Endodermal cell (in vitro differentiated cells): ENCODE measurements around the gene TTC9C. TPM values are rescaled to one million over a fixed set of nuclear protein-coding genes. Genes with fewer than 3 reads are reported as not detected.

Experiments used
- DNase-seq: peaks from one replicate; pipeline ENCODE4 v3.0.0-alpha.2; 2017
- H3K27ac ChIP-seq: 2 replicates; pipeline ENCODE4 v1.5.1; 2013; ENCODE audit warnings: mild to moderate bottlenecking, low read depth, low read length, moderate library complexity
- H3K27me3 ChIP-seq: 2 replicates; pipeline ENCODE4 v1.6.1; 2013; ENCODE audit warnings: mild to moderate bottlenecking, low read length, moderate library complexity; ENCODE audit not compliant: insufficient read depth, control insufficient read depth, poor library complexity, severe bottlenecking
- H3K36me3 ChIP-seq: 2 replicates; pipeline ENCODE4 v1.7.0; 2013; ENCODE audit warnings: mild to moderate bottlenecking, low read length, moderate library complexity; ENCODE audit not compliant: control insufficient read depth, insufficient read depth
- H3K4me1 ChIP-seq: one replicate; pipeline ENCODE4 v1.7.0; 2013; ENCODE audit warnings: low read length; ENCODE audit not compliant: control insufficient read depth, insufficient read depth
- H3K4me3 ChIP-seq: 2 replicates; pipeline ENCODE4 v1.5.1; 2013; ENCODE audit warnings: mild to moderate bottlenecking, low read length, moderate library complexity
- H3K9ac ChIP-seq: 2 replicates; pipeline ENCODE4 v1.6.1; 2013; ENCODE audit warnings: mild to moderate bottlenecking, low read length, moderate library complexity; ENCODE audit not compliant: poor library complexity, severe bottlenecking; ENCODE audit errors: extremely low read depth
- H3K9me3 ChIP-seq: 2 replicates; pipeline ENCODE4 v1.6.1; 2013; ENCODE audit warnings: mild to moderate bottlenecking, low read length, moderate library complexity; ENCODE audit not compliant: control insufficient read depth
- H3K27ac Mint-ChIP-seq: 2 replicates; pipeline ENCODE4 v1.8.0; 2020; ENCODE audit warnings: mixed read lengths
- H3K27me3 Mint-ChIP-seq: 2 replicates; pipeline ENCODE4 v1.8.0; 2021; ENCODE audit warnings: mild to moderate bottlenecking, mixed read lengths; ENCODE audit not compliant: insufficient read depth
- H3K36me3 Mint-ChIP-seq: 2 replicates; pipeline ENCODE4 v1.8.0; 2020; ENCODE audit warnings: low read depth, mixed read lengths
- H3K4me1 Mint-ChIP-seq: 2 replicates; pipeline ENCODE4 v1.8.0; 2020; ENCODE audit warnings: mixed read lengths
- H3K4me3 Mint-ChIP-seq: 2 replicates; pipeline ENCODE4 v1.8.0; 2020; ENCODE audit warnings: mild to moderate bottlenecking, moderate library complexity, mixed read lengths
- H3K9me3 Mint-ChIP-seq: 2 replicates; pipeline ENCODE4 v1.8.0; 2020; ENCODE audit warnings: mild to moderate bottlenecking, mixed read lengths
- WGBS, 2 experiments: methylation state at CpG; one replicate each; pipeline versions ENCODE4 v1.1.5 to v1.1.7; 2013; ENCODE audit warnings: missing lambda C conversion rate in 2 of 2, mixed read lengths in 1 of 2; ENCODE audit not compliant: insufficient coverage in 1 of 2, insufficient read length in 1 of 2; 5-methylcytosine and 5-hydroxymethylcytosine counted together
- total RNA-seq, 2 donors: library from RNA; stranded (reverse); fragmentation: NEBNext Ultra II Directional in 1 of 2; extraction: Animal tissue kit (Norgen Biotek cat#: 25700) in 1 of 2; gene quantifications; 2 replicates in 1 of 2; 3 replicates in 1 of 2; pipeline ENCODE4 v1.2.1, GENCODE V29; 2021
- TF ChIP-seq, protein P1 (sequence below): fragments of 200-600 bp; sonication (generic); conservative IDR thresholded peaks from 2 replicates; pipeline ENCODE4 v1.5.0; 2021; ENCODE audit warnings: antibody characterized with exemption, mild to moderate bottlenecking

The TTC9C gene
- total RNA-seq, 2 donors from 2014 or later = 40.0 to 55.4 TPM

DNA sequence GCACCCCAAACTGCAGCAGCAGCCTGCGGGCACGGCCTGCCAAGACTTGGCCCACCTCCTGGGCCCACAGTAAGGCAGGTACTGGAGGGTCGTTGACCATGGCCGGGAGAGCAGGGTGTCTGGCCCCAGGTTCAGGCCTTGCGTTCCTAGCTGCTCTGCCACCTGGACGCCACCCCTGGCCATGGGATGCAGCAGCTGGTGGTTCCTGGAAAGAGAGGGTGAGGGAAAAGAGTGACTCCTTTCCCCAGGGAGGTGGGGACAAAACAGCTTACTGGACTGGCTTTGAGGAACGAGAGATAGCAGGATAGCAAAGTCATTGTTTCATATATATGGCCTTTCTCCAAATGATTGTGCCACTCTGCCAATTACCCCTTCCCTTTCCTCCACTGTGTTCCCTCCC, 22.9 kb upstream of the TTC9C start:
- peak overlapping the region; percentile 95 for H3K27ac Mint-ChIP-seq
- H3K4me1 ChIP-seq = peaks cover 27% of the 10 kb centered on the region
- H3K27ac ChIP-seq = peak overlapping the region; percentile 87
- no peaks in the 10 kb centered on the region for H3K27me3 ChIP-seq
- H3K36me3 ChIP-seq = peaks cover 50% of the 10 kb centered on the region
- H3K9me3 ChIP-seq = no peaks in the 10 kb centered on the region
- no peaks in the 10 kb centered on the region for H3K27me3 Mint-ChIP-seq
- peak overlapping the region; percentile 97 for H3K4me3 ChIP-seq
- 73 to 77% methylated on average over 6 to 7 of the region's 7 CpGs for WGBS, 2 experiments
- DNase-seq = peak; percentile 61
- peaks cover 40% of the 10 kb centered on the region for H3K4me1 Mint-ChIP-seq
- peaks cover 30% of the 10 kb centered on the region for H3K36me3 Mint-ChIP-seq
- peak overlapping the region; percentile 96 for H3K9ac ChIP-seq
- TF ChIP-seq, protein P1, sequence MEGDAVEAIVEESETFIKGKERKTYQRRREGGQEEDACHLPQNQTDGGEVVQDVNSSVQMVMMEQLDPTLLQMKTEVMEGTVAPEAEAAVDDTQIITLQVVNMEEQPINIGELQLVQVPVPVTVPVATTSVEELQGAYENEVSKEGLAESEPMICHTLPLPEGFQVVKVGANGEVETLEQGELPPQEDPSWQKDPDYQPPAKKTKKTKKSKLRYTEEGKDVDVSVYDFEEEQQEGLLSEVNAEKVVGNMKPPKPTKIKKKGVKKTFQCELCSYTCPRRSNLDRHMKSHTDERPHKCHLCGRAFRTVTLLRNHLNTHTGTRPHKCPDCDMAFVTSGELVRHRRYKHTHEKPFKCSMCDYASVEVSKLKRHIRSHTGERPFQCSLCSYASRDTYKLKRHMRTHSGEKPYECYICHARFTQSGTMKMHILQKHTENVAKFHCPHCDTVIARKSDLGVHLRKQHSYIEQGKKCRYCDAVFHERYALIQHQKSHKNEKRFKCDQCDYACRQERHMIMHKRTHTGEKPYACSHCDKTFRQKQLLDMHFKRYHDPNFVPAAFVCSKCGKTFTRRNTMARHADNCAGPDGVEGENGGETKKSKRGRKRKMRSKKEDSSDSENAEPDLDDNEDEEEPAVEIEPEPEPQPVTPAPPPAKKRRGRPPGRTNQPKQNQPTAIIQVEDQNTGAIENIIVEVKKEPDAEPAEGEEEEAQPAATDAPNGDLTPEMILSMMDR = peak; percentile 22
- no peaks in the 10 kb centered on the region for H3K9me3 Mint-ChIP-seq
- H3K4me3 Mint-ChIP-seq = peak overlapping the region; percentile 83

DNA sequence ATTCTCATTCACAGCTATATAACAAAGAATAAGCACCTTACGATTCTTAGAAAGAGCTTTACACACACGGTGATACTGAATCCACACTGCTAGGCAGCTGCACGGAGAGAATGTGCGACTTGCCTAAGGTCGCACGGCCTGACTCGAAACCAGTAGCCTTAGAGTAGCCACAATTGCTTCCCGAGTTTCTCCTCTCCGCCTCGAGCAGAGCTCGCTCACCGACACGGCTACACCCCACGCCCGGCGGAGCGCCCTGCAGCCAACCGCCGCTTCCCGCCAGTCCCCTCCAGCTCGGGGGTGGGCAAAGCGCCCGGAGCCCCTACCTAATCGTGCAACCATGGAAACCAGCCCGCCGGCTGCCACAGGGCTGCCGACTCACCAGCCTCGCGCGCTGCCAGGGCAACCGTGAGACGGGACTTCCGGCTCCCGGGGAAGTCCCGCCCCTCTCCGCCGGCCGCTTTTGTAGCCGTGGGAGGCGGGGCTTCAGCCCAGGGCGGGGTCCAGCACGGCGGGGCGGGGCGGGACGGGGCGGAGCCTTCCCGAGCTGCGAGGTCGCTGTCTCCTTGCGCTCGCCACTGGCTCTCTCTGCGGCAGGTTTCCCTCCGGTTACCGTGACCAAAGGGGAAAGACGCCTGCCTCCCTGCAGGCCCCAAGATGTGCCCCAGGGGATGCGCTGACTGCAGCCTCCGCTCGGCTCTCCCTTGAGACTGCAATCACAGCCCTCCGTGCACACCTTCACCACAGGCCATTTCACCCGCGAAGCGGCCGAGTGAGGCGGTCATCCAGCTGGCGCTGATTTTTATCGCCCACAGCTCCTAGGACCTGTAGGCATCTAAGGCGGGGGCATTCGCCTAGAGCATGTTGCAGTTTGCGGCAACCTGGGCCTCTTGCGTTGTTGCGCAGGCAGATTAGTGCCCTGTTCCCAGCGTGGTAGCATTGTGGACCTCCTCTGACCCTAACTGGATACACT, 22.1 kb upstream of the TTC9C start:
- peak overlapping the region; percentile 87 for H3K27ac ChIP-seq
- H3K27ac Mint-ChIP-seq = peak overlapping the region; percentile 95
- peak overlapping the region; percentile 83 for H3K4me3 Mint-ChIP-seq
- H3K4me3 ChIP-seq = peak overlapping the region; percentile 97
- no peaks in the 10 kb centered on the region for H3K9me3 ChIP-seq
- peak overlapping the region; percentile 96 for H3K9ac ChIP-seq
- peaks cover 50% of the 10 kb centered on the region for H3K36me3 ChIP-seq
- peaks cover 30% of the 10 kb centered on the region for H3K36me3 Mint-ChIP-seq
- 2 to 3% methylated on average over 55 to 73 of the region's 73 CpGs for WGBS, 2 experiments
- no peaks in the 10 kb centered on the region for H3K27me3 Mint-ChIP-seq
- H3K4me1 ChIP-seq = peaks cover 27% of the 10 kb centered on the region
- TF ChIP-seq, protein P1 = no peak
- peaks cover 40% of the 10 kb centered on the region for H3K4me1 Mint-ChIP-seq
- no peaks in the 10 kb centered on the region for H3K9me3 Mint-ChIP-seq
- peak; percentile 97 for DNase-seq
- H3K27me3 ChIP-seq = no peaks in the 10 kb centered on the region

DNA sequence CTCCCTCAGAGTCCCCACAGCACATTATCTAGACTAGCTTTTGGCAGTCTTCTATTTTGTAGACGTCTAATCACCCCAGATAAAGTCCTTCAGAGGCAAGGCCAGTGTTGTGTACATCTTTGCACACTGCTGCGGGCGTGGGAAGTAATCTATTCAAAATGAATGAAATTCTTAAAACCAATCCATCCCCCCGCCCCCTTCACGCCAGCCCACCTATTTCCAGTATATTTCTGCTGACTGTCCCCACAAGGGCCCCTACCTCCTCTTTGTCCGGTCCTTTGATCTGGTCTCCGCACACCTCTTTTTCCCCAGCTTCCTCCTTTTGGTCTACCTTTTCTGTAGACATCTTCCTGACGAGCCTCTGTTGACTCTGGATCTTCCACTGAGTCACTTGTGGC, 21.4 kb upstream of the TTC9C start:
- TF ChIP-seq, protein P1 = no peak
- Histone ChIP-seq H3K4me1 (peaks cover 27% of the 10 kb centered on the region), H3K9me3 (no peaks in the 10 kb centered on the region), H3K4me3 (peak overlapping the region; percentile 97), H3K27ac (peak overlapping the region; percentile 81), H3K27me3 (no peaks in the 10 kb centered on the region), H3K36me3 (peaks cover 52% of the 10 kb centered on the region), H3K9ac (peak overlapping the region; percentile 48)
- peaks cover 40% of the 10 kb centered on the region for H3K4me1 Mint-ChIP-seq
- WGBS, 2 experiments = 21 to 44% methylated on average over 3 to 8 of the region's 8 CpGs
- no peaks in the 10 kb centered on the region for H3K9me3 Mint-ChIP-seq
- peaks cover 27% of the 10 kb centered on the region for H3K36me3 Mint-ChIP-seq
- no peaks in the 10 kb centered on the region for H3K27me3 Mint-ChIP-seq
- DNase-seq = no peak
- H3K27ac Mint-ChIP-seq = peak overlapping the region; percentile 94
- peak overlapping the region; percentile 83 for H3K4me3 Mint-ChIP-seq
